ENCODE measurements around the gene PFKP.

PFKP gene

GRCh38 chr10:3091921-3092320 is 24.6 kb downstream of the PFKP start:
- Histone ChIP-seq H3K79me2 (ENCODE audit: insufficient read depth, low read length) (peaks cover 96% of the 10 kb centered on the region), H3K9ac (ENCODE audit: low read depth, low read length, poor library complexity, severe bottlenecking) (no peak overlapping the region), H3K4me2 (ENCODE audit: low read depth, low read length, poor library complexity, severe bottlenecking) (no peak overlapping the region)

GRCh38 chr10:3093996-3094395 is 26.6 kb downstream of the PFKP start:
- H3K9me3 ChIP-seq (ENCODE audit: insufficient read depth, low read depth, low read length): no peaks in the 10 kb centered on the region
- TF ChIP-seq EZH2phosphoT487 (IDR thresholded peaks at IDR 0.05; ENCODE audit: borderline replicate concordance): no peak
- TF ChIP-seq CTCF (conservative IDR thresholded peaks at IDR 0.05; ENCODE audit: low read length): no peak
- no peak overlapping the region for H3K4me3 ChIP-seq (ENCODE audit: low read length, poor library complexity, severe bottlenecking)
- H3K4me2 ChIP-seq (ENCODE audit: low read depth, low read length, poor library complexity, severe bottlenecking): peak overlapping the region; percentile 66
- peaks cover 71% of the 10 kb centered on the region; the same call in 1 of the 2 replicates for H3K36me3 ChIP-seq (ENCODE audit: insufficient read depth, low read length)
- no peaks in the 10 kb centered on the region for H3K27me3 ChIP-seq (ENCODE audit: insufficient read depth, low read length, poor library complexity, severe bottlenecking)
- H3F3A ChIP-seq (ENCODE audit: low read depth): peaks cover 9% of the 10 kb centered on the region; the same call in 1 of the 2 replicates
- no peak overlapping the region for H2AFZ ChIP-seq (ENCODE audit: low read length)
- H3K9ac ChIP-seq (ENCODE audit: low read depth, low read length, poor library complexity, severe bottlenecking): peak overlapping the region; percentile 49
- H3K9me2 ChIP-seq (replicated peaks; ENCODE audit: low read depth, low read length): no peaks in the 10 kb centered on the region
- peaks cover 98% of the 10 kb centered on the region for H3K79me2 ChIP-seq (ENCODE audit: insufficient read depth, low read length)
- H3K4me1 ChIP-seq (ENCODE audit: insufficient read depth, low read length, poor library complexity, severe bottlenecking): peaks cover 40% of the 10 kb centered on the region
- peaks cover 91% of the 10 kb centered on the region for H4K20me1 ChIP-seq (ENCODE audit: insufficient read depth, low read length, poor library complexity, severe bottlenecking)

More at GRCh38 chr10:3091921-3092320, 24.6 kb downstream of the PFKP start:
- TF ChIP-seq EZH2phosphoT487 (IDR thresholded peaks at IDR 0.05; ENCODE audit: borderline replicate concordance) (no peak), CTCF (conservative IDR thresholded peaks at IDR 0.05; ENCODE audit: low read length) (no peak)
- Histone ChIP-seq H3K36me3 (ENCODE audit: insufficient read depth, low read length) (peaks cover 63% of the 10 kb centered on the region; the same call in 1 of the 2 replicates), H3K4me1 (ENCODE audit: insufficient read depth, low read length, poor library complexity, severe bottlenecking) (peaks cover 40% of the 10 kb centered on the region), H3K27me3 (ENCODE audit: insufficient read depth, low read length, poor library complexity, severe bottlenecking) (no peaks in the 10 kb centered on the region), H2AFZ (ENCODE audit: low read length) (no peak overlapping the region), H3K9me2 (replicated peaks; ENCODE audit: low read depth, low read length) (no peaks in the 10 kb centered on the region), H3K9me3 (ENCODE audit: insufficient read depth, low read depth, low read length) (no peaks in the 10 kb centered on the region), H3K4me3 (ENCODE audit: low read length, poor library complexity, severe bottlenecking) (no peak overlapping the region), H3F3A (ENCODE audit: low read depth) (peaks cover 9% of the 10 kb centered on the region; the same call in 1 of the 2 replicates), H4K20me1 (ENCODE audit: insufficient read depth, low read length, poor library complexity, severe bottlenecking) (peaks cover 87% of the 10 kb centered on the region)

GRCh38 chr10:3094609-3095036 is 27.3 kb downstream of the PFKP start:
- Histone ChIP-seq H3K36me3 (ENCODE audit: insufficient read depth, low read length) (peaks cover 73% of the 10 kb centered on the region; the same call in 1 of the 2 replicates), H3K4me3 (ENCODE audit: low read length, poor library complexity, severe bottlenecking) (peak overlapping the region; percentile 55), H3K4me1 (ENCODE audit: insufficient read depth, low read length, poor library complexity, severe bottlenecking) (peaks cover 40% of the 10 kb centered on the region), H3K9ac (ENCODE audit: low read depth, low read length, poor library complexity, severe bottlenecking) (peak overlapping the region; percentile 49), H4K20me1 (ENCODE audit: insufficient read depth, low read length, poor library complexity, severe bottlenecking) (peaks cover 91% of the 10 kb centered on the region), H3K79me2 (ENCODE audit: insufficient read depth, low read length) (peaks cover 98% of the 10 kb centered on the region), H3F3A (ENCODE audit: low read depth) (peaks cover 9% of the 10 kb centered on the region; the same call in 1 of the 2 replicates), H3K9me3 (ENCODE audit: insufficient read depth, low read depth, low read length) (no peaks in the 10 kb centered on the region), H3K4me2 (ENCODE audit: low read depth, low read length, poor library complexity, severe bottlenecking) (peak overlapping the region; percentile 66), H3K27me3 (ENCODE audit: insufficient read depth, low read length, poor library complexity, severe bottlenecking) (no peaks in the 10 kb centered on the region), H3K9me2 (replicated peaks; ENCODE audit: low read depth, low read length) (no peaks in the 10 kb centered on the region), H2AFZ (ENCODE audit: low read length) (no peak overlapping the region)
- no peak for TF ChIP-seq CTCF (conservative IDR thresholded peaks at IDR 0.05; ENCODE audit: low read length)
- TF ChIP-seq EZH2phosphoT487 (IDR thresholded peaks at IDR 0.05; ENCODE audit: borderline replicate concordance): no peak
